GM19397 (cell line): Measurements from ENCODE around the gene RAB40A.
"Not testable (repeated sequence)": the region's sequence is repeated elsewhere in the genome, so short reads cannot be mapped to it uniquely, and the experiment has no call there.

Experiments
- ATAC-seq: cut with Tn5 transposase; IDR thresholded peaks from one replicate; pipeline ENCODE4 v1.9.1; 2021; ENCODE audit warnings: mild to moderate bottlenecking, moderate library complexity; ENCODE audit not compliant: unreplicated experiment

The RAB40A gene

DNA sequence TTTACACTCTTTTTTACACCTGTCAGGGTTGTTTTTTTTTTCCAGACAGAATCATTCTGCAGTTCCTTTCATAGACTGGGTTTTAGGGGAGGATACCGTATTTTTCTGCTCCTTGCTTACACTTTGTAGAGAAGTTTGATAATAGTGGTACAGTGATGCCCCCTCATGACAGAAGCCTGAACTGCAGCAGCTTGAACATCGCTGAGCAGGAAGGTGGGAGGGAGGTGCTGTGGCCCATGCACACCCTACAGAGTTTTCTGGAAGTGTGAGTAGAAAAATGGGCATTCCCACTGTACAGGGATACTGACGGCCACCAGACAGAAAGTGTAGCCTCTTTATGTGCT lies 54.5 kb downstream of the RAB40A start:
- peak; percentile 90 for ATAC-seq

DNA sequence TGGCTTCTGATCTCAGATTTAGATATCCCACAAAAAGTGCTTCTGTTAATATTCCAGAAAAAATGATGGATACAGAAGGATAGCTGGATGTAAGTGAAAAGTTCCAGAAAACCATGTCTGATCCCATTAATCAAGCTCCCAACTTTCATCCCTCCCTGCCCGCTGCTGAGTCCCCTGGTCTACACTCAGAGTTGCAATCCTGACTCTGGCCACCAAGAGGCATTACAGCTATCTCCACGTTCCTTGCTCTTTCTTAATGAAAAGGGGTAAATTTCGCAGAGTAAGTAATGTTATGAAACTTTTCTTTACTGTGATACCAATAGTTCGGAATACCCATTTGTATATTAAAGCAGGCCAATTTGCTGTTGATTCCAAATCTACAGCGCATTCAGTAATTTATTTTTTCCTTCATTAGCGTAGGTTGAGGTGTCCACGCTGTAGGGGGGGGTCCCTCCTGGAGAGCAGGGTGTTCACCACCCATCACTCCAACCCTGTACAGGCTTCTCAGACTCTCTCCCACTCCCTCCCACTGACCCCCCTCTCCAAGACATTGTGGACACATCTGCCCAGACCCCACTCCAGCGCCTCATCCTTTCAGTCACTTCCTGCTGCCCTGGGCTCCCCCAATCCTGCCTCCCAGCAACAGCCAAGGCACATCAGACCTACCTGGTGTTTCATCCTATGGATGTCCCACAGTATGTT lies 55.1 kb downstream of the RAB40A start:
- peak; percentile 73 for ATAC-seq

DNA sequence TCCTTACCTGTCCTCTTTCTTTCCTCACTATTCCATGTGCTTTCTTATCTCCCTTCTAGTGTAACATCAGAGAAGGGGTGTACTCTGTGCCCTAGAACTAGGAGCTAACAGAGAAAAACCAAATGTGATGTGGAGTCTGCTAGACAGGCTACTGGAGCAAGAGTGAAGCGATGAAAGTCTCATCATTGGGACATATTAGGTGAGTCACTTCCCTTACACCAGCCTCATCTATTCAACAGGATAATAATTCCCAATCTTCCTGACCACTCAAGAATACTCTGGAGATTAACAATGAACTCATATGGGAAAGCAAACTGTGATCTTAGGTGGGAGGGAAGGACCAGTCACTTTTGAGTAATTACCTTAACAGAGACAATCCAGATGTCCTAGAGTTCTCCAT lies 58.1 kb downstream of the RAB40A start:
- no peak for ATAC-seq

DNA sequence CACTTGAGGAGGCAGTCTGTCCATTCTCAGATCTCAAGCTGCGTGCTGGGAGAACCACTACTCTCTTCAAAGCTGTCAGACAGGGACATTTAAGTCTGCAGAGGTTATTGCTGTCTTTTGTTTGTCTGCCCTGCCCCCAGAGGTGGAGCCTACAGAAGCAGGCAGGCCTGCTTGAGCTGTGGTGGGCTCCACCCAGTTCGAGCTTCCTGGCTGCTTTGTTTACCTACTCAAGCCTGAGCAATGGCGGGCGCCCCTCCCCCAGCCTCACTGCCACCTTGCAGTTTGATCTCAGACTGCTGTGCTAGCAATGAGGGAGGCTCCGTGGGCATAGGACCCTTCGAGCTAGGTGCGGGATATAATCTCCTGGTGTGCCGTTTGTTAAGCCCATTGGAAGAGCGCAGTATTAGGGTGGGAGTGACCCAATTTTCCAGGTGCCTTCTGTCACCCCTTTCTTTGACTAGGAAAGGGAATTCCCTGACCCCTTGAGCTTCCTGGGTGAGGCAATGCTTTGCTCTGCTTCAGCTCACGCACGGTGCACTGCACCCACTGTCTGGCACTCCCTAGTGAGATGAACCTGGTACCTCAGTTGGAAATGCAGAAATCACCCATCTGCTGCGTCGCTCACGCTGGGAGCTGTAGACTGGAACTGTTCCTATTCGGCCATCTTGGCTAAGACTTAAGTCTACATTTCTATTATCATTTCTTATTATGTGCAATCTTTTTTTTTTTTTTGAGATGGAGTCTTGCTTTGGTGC lies 59.1 kb downstream of the RAB40A start:
- not testable (repeated sequence) for ATAC-seq

DNA sequence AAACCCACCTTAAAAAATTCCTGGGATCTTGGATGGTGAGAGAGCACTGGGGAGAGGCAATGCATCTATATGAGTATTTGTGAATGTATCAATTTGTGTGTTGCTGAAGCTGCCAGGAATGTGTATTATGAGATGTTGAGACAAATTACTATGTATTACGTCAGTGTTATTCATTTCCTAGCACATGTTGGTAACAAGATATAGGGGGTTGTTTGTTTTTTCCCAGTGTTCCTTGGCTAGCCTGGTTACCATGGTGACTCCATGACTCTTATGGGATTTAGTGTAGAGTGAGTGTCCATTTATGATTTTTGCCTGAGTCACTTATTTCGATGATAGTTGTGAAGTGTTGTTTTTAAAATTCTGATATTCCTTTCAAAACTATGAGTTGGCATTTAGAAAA lies 65.6 kb downstream of the RAB40A start:
- ATAC-seq = no peak
